ENCODE data around the gene ATP6V1E1. TPM values are rescaled to one million over a fixed set of nuclear protein-coding genes. Genes with fewer than 3 reads are reported as not detected.
A peak's percentile ranks its signal among the peaks of the same experiment; 100 is the strongest.

ATP6V1E1 gene
- total and polyA plus RNA-seq, 9 of the 15 experiments (the other 6 are each of a cell fraction or from before 2014, with no cell fraction given) = 122 to 249 (median 179) TPM

DNA sequence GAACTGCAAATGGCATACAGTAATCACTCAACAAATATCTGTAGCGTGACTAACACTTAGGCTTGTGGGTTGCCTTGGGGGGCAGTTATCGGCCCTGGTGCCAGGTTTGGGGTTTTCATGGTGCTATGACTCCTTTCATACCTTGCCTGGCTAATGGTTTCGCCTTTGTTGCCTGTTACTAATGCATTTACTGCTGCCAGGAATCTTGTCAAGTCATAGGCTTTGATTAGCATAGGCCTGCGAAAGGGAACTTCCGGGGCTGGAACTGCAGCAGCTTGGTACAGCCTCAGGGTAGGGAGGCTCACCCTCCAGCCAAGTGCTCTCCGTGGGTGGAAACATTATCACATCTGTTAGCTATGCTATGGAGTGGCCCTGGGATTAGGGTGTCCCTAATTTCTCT is 52.1 kb downstream of the ATP6V1E1 start (continued):
- TF ChIP-seq, protein P1, sequence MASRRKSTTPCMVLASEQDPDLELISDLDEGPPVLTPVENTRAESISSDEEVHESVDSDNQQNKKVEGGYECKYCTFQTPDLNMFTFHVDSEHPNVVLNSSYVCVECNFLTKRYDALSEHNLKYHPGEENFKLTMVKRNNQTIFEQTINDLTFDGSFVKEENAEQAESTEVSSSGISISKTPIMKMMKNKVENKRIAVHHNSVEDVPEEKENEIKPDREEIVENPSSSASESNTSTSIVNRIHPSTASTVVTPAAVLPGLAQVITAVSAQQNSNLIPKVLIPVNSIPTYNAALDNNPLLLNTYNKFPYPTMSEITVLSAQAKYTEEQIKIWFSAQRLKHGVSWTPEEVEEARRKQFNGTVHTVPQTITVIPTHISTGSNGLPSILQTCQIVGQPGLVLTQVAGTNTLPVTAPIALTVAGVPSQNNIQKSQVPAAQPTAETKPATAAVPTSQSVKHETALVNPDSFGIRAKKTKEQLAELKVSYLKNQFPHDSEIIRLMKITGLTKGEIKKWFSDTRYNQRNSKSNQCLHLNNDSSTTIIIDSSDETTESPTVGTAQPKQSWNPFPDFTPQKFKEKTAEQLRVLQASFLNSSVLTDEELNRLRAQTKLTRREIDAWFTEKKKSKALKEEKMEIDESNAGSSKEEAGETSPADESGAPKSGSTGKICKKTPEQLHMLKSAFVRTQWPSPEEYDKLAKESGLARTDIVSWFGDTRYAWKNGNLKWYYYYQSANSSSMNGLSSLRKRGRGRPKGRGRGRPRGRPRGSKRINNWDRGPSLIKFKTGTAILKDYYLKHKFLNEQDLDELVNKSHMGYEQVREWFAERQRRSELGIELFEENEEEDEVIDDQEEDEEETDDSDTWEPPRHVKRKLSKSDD (conservative IDR thresholded peaks at IDR 0.05; ENCODE audit: low read length) = no peak
- no peak for TF ChIP-seq ESRRA (IDR thresholded peaks at IDR 0.05; ENCODE audit: borderline replicate concordance, low read depth)
- no peak for TF ChIP-seq ZNF76 (CRISPR knock-in tag; IDR thresholded peaks at IDR 0.05; ENCODE audit: borderline replicate concordance)
- no peak for TF ChIP-seq ZNF253 (CRISPR knock-in tag; conservative IDR thresholded peaks at IDR 0.05)
- TF ChIP-seq DPF2 (IDR thresholded peaks at IDR 0.05) = 0 out of 2 replicates have a peak, but pooled peaks have one; percentile 24
- TF ChIP-seq, protein P2, sequence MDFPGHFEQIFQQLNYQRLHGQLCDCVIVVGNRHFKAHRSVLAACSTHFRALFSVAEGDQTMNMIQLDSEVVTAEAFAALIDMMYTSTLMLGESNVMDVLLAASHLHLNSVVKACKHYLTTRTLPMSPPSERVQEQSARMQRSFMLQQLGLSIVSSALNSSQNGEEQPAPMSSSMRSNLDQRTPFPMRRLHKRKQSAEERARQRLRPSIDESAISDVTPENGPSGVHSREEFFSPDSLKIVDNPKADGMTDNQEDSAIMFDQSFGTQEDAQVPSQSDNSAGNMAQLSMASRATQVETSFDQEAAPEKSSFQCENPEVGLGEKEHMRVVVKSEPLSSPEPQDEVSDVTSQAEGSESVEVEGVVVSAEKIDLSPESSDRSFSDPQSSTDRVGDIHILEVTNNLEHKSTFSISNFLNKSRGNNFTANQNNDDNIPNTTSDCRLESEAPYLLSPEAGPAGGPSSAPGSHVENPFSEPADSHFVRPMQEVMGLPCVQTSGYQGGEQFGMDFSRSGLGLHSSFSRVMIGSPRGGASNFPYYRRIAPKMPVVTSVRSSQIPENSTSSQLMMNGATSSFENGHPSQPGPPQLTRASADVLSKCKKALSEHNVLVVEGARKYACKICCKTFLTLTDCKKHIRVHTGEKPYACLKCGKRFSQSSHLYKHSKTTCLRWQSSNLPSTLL (IDR thresholded peaks at IDR 0.05) = no peak
- TF ChIP-seq TAF9B (IDR thresholded peaks at IDR 0.05; ENCODE audit: partially characterized antibody) = no peak
- TF ChIP-seq, protein P3, sequence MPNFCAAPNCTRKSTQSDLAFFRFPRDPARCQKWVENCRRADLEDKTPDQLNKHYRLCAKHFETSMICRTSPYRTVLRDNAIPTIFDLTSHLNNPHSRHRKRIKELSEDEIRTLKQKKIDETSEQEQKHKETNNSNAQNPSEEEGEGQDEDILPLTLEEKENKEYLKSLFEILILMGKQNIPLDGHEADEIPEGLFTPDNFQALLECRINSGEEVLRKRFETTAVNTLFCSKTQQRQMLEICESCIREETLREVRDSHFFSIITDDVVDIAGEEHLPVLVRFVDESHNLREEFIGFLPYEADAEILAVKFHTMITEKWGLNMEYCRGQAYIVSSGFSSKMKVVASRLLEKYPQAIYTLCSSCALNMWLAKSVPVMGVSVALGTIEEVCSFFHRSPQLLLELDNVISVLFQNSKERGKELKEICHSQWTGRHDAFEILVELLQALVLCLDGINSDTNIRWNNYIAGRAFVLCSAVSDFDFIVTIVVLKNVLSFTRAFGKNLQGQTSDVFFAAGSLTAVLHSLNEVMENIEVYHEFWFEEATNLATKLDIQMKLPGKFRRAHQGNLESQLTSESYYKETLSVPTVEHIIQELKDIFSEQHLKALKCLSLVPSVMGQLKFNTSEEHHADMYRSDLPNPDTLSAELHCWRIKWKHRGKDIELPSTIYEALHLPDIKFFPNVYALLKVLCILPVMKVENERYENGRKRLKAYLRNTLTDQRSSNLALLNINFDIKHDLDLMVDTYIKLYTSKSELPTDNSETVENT (CRISPR knock-in tag; IDR thresholded peaks at IDR 0.05) = no peak
- TF ChIP-seq, protein P4, sequence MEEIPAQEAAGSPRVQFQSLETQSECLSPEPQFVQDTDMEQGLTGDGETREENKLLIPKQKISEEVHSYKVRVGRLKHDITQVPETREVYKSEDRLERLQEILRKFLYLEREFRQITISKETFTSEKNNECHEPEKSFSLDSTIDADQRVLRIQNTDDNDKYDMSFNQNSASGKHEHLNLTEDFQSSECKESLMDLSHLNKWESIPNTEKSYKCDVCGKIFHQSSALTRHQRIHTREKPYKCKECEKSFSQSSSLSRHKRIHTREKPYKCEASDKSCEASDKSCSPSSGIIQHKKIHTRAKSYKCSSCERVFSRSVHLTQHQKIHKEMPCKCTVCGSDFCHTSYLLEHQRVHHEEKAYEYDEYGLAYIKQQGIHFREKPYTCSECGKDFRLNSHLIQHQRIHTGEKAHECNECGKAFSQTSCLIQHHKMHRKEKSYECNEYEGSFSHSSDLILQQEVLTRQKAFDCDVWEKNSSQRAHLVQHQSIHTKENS (CRISPR knock-in tag; IDR thresholded peaks at IDR 0.05) = no peak
- TF ChIP-seq ZNF263 (CRISPR knock-in tag; IDR thresholded peaks at IDR 0.05; ENCODE audit: borderline replicate concordance) = no peak
- TF ChIP-seq ERF (CRISPR knock-in tag; IDR thresholded peaks at IDR 0.05) = no peak
- TF ChIP-seq HDAC3 (IDR thresholded peaks at IDR 0.05; ENCODE audit: borderline replicate concordance, partially characterized antibody) = no peak
- TF ChIP-seq TCFL5 (CRISPR knock-in tag; conservative IDR thresholded peaks at IDR 0.05) = no peak
- no peak for TF ChIP-seq KDM5B (IDR thresholded peaks at IDR 0.05; ENCODE audit: insufficient replicate concordance, low read depth, low read length)
- TF ChIP-seq TCF7 (IDR thresholded peaks at IDR 0.05; ENCODE audit: borderline replicate concordance) = no peak
- TF ChIP-seq ZNF239 (CRISPR knock-in tag; IDR thresholded peaks at IDR 0.05) = no peak
- TF ChIP-seq ZNF184 (CRISPR knock-in tag; IDR thresholded peaks at IDR 0.05) = peak; percentile 87
- no peak for TF ChIP-seq SMARCA4 (IDR thresholded peaks at IDR 0.05)
- no peak for TF ChIP-seq ARHGAP35 (IDR thresholded peaks at IDR 0.05; ENCODE audit: partially characterized antibody)
- TF ChIP-seq, protein P5, sequence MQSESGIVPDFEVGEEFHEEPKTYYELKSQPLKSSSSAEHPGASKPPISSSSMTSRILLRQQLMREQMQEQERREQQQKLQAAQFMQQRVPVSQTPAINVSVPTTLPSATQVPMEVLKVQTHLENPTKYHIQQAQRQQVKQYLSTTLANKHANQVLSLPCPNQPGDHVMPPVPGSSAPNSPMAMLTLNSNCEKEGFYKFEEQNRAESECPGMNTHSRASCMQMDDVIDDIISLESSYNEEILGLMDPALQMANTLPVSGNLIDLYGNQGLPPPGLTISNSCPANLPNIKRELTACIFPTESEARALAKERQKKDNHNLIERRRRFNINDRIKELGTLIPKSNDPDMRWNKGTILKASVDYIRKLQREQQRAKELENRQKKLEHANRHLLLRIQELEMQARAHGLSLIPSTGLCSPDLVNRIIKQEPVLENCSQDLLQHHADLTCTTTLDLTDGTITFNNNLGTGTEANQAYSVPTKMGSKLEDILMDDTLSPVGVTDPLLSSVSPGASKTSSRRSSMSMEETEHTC (IDR thresholded peaks at IDR 0.05) = no peak
- no peak for TF ChIP-seq ARID2 (IDR thresholded peaks at IDR 0.05)
